Body of pancreas (tissue), 4 donors: Measurements from ENCODE around the gene PRC1. TPM values are rescaled to one million over a fixed set of nuclear protein-coding genes. Genes with fewer than 3 reads are reported as not detected.

ENCODE experiments used
- ATAC-seq: fragments of 150-250 bp; one replicate; pipeline ENCODE4 v1.9.1; 2016
- DNase-seq, 4 donors: peaks; one replicate each; pipeline ENCODE4 v3.0.0-alpha.2; 2019
- H3K27ac ChIP-seq, 4 donors: fragments of 200-600 bp; sonication (generic); 1 replicate in 3 of 4; 2 replicates in 1 of 4; pipeline versions ENCODE4 v1.5.1 to v1.6.1; 2016 to 2019; ENCODE audit warnings: mild to moderate bottlenecking in 1 of 4, mixed read lengths in 1 of 4, moderate library complexity in 1 of 4
- H3K27me3 ChIP-seq, 2 donors: fragments of 200-600 bp; sonication (generic); one replicate each; pipeline ENCODE4 v1.6.0; 2016; ENCODE audit warnings: mild to moderate bottlenecking in 1 of 2
- H3K36me3 ChIP-seq, 2 donors: fragments of 200-600 bp; sonication (generic); replicated peaks in 1 of 2; 2 replicates each; pipeline ENCODE4 v1.5.1; 2016; ENCODE audit warnings: low read depth in 2 of 2; ENCODE audit not compliant: insufficient read depth in 1 of 2
- H3K4me1 ChIP-seq: fragments of 200-600 bp; sonication (generic); one replicate; pipeline ENCODE4 v1.6.0; 2016
- H3K4me3 ChIP-seq, 2 donors: fragments of 200-600 bp; sonication (generic); 1 replicate in 1 of 2; 2 replicates in 1 of 2; pipeline ENCODE4 v1.5.1; 2016 to 2019
- H3K9me3 ChIP-seq, 3 donors: fragments of 200-600 bp; sonication (generic); 1 replicate in 2 of 3; 2 replicates in 1 of 3; pipeline ENCODE4 v1.5.1; 2016
- POLR2A ChIP-seq, 3 donors: fragments of 450-650 bp; IDR thresholded peaks; one replicate each; pipeline ENCODE4 v1.6.1; 2016; ENCODE audit warnings: antibody characterized with exemption in 3 of 3, mild to moderate bottlenecking in 2 of 3
- WGBS, 2 donors: methylation state at CpG; one replicate each; pipeline ENCODE4 v1.1.5; 2017; 5-methylcytosine and 5-hydroxymethylcytosine counted together
- intact Hi-C: fragments of 100-400 bp; cut with DNase I; formaldehyde crosslinking; loops from one replicate; pipeline ENCODE4 v1.15.1; 2023
- total RNA-seq, 2 donors: library from RNA; depleted of rRNA; stranded (reverse); fragments of >200 nt; gene quantifications; one replicate each; pipeline ENCODE4 v1.1.0, GENCODE V29; 2016
- TF ChIP-seq, protein P1 (sequence below), 7 experiments: fragments of 450-650 bp in 4 of 7; fragments of 200-600 bp in 3 of 7; sonication (generic) in 3 of 7; IDR thresholded peaks; one replicate each; pipeline ENCODE4 v1.5.1; 2016 to 2019; ENCODE audit warnings: antibody characterized with exemption in 7 of 7

PRC1 gene, protein sequence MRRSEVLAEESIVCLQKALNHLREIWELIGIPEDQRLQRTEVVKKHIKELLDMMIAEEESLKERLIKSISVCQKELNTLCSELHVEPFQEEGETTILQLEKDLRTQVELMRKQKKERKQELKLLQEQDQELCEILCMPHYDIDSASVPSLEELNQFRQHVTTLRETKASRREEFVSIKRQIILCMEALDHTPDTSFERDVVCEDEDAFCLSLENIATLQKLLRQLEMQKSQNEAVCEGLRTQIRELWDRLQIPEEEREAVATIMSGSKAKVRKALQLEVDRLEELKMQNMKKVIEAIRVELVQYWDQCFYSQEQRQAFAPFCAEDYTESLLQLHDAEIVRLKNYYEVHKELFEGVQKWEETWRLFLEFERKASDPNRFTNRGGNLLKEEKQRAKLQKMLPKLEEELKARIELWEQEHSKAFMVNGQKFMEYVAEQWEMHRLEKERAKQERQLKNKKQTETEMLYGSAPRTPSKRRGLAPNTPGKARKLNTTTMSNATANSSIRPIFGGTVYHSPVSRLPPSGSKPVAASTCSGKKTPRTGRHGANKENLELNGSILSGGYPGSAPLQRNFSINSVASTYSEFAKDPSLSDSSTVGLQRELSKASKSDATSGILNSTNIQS
- total RNA-seq: 10 to 100 TPM in 1 of 2 donors, 1 to 10 TPM in 1; 9.1 to 11.5 TPM

DNA sequence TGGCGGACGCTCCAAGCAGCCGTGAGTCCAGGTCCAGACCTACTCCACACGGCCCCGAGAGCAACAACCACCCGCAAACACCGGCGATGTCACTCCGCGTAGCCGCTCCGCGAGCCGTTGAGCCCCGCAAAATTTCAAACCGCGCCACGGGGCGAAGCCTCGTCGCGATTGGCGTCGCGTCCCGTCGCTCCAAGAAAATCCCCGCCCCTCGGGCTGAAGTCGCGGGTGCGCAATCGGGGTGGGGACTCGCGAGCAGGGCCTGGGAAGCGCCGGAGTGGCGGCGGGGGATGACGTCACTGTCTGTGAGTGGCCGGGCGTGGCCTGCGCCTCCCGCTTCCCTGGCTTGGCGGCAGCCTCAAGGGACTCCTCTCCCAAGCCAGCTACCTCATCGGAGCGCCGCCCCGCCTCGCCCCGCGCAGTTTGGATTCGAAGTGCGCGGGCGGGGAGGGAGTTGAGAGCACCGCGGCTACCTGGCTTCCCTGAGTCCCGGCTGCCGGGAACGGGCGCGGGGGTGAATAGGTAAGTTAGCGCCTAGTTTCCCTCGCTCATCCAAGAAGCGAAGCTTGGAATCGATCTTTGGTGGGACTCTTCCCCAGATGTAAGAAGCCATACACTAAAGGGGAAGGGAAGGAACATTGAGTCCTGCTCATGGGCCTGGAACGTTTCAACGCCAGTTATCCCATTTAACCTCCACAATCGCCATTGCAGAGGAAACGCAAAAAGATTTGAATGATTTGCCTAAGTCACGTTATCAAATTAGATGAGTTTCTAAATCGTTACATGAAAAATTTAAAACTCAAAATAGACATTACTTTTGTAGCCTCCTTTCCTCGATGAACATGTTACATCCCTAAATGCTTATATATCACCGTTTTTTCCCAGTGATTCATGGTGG is at the start of gene PRC1:
Gene PRC1, minus strand, starts transcription at position 119 of the 895 bp plus-strand sequence. Its CDS starts 118 bp downstream, at position 1.
- DNase-seq (peak; percentile 98 to 99 (median 99)), ATAC-seq (peak; percentile 99)
- peaks cover 17% of the 10 kb centered on the region for H3K4me1 ChIP-seq
- intact Hi-C loops: no loop called here
- H3K27me3 ChIP-seq: no peaks in the 10 kb centered on the region
- H3K36me3 ChIP-seq: peaks cover 0 to 4% of the 10 kb centered on the region in 2 donors
- peak within 1 kb of the TSS; percentile 35 to 41 for H3K4me3 ChIP-seq
- H3K27ac ChIP-seq: peak within 1 kb of the TSS; percentile 70 to 91 (median 86)
- 0% methylated on average over 35 to 71 of the region's 75 CpGs for WGBS, 2 donors
- H3K9me3 ChIP-seq: no peaks in the 10 kb centered on the region
- TF ChIP-seq, protein P1, sequence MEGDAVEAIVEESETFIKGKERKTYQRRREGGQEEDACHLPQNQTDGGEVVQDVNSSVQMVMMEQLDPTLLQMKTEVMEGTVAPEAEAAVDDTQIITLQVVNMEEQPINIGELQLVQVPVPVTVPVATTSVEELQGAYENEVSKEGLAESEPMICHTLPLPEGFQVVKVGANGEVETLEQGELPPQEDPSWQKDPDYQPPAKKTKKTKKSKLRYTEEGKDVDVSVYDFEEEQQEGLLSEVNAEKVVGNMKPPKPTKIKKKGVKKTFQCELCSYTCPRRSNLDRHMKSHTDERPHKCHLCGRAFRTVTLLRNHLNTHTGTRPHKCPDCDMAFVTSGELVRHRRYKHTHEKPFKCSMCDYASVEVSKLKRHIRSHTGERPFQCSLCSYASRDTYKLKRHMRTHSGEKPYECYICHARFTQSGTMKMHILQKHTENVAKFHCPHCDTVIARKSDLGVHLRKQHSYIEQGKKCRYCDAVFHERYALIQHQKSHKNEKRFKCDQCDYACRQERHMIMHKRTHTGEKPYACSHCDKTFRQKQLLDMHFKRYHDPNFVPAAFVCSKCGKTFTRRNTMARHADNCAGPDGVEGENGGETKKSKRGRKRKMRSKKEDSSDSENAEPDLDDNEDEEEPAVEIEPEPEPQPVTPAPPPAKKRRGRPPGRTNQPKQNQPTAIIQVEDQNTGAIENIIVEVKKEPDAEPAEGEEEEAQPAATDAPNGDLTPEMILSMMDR (IDR thresholded peaks at IDR 0.05): peak in 1 of 7 experiments; percentile 25
- peak; percentile 78 to 89 (median 80) for TF ChIP-seq POLR2A (IDR thresholded peaks at IDR 0.05)

GRCh38 chr15:91043202-91043874 is 49.0 kb upstream of the PRC1 start:
- ATAC-seq (no peak), DNase-seq (no peak)
- Histone ChIP-seq H3K9me3 (no peaks in the 10 kb centered on the region), H3K4me1 (no peaks in the 10 kb centered on the region), H3K27ac (no peak overlapping the region), H3K4me3 (no peak overlapping the region), H3K36me3 (no peaks in the 10 kb centered on the region), H3K27me3 (no peaks in the 10 kb centered on the region)
- intact Hi-C loops: loop anchor here (5.0 kb wide), 1 partner anchor 91 kb away; the partner anchor contains the start of gene RCCD1
- WGBS, 2 donors: 86% methylated on average over 9 to 11 of the region's 11 CpGs
- TF ChIP-seq, protein P1 (IDR thresholded peaks at IDR 0.05): no peak
- TF ChIP-seq POLR2A (IDR thresholded peaks at IDR 0.05): no peak

DNA sequence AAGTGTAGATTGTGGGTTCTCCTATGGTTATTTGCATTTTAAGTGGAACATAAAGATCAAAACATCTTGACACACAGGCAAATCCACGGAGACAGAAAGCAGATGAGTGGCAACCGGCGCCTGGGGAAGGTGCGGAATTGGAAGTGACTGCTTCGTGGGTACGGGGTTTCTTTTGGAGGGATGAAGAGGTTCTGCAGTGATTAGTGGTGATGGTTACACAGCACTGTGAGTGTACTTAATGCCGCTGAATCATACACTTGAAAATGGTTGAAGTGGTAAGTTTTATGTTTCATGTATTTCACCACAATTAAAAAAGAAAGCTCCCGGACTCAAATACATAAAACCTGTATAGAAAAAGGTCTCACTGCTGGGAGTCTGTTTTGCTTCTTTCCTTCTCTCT is 46.5 kb upstream of the PRC1 start:
- TF ChIP-seq, protein P1 (IDR thresholded peaks at IDR 0.05): no peak
- TF ChIP-seq POLR2A (IDR thresholded peaks at IDR 0.05): no peak
- ATAC-seq: no peak
- intact Hi-C loops: loop anchor here (5.0 kb wide), 1 partner anchor 89 kb away; the partner anchor contains the start of gene RCCD1
- no peaks in the 10 kb centered on the region for H3K27me3 ChIP-seq
- WGBS, 2 donors: 70 to 75% methylated on average over 8 of the region's 8 CpGs
- H3K36me3 ChIP-seq: no peaks in the 10 kb centered on the region
- no peaks in the 10 kb centered on the region for H3K4me1 ChIP-seq
- no peaks in the 10 kb centered on the region for H3K9me3 ChIP-seq
- no peak overlapping the region for H3K27ac ChIP-seq
- no peak overlapping the region for H3K4me3 ChIP-seq
- DNase-seq: no peak

- H3K9me3 ChIP-seq: no peaks in the 10 kb centered on the region
- DNase-seq (no peak), ATAC-seq (no peak)
- H3K4me3 ChIP-seq: no peak overlapping the region
- intact Hi-C loops: loop anchor here (5.0 kb wide), 2 partner anchors 78 to 88 kb away; partner anchors contain the start of gene RCCD1
- H3K27me3 ChIP-seq: no peaks in the 10 kb centered on the region
- H3K27ac ChIP-seq: no peak overlapping the region
- H3K4me1 ChIP-seq: no peaks in the 10 kb centered on the region
- H3K36me3 ChIP-seq: no peaks in the 10 kb centered on the region
- TF ChIP-seq, protein P1 (IDR thresholded peaks at IDR 0.05): no peak
- TF ChIP-seq POLR2A (IDR thresholded peaks at IDR 0.05): no peak
- 69 to 75% methylated on average over 2 of the region's 3 CpGs for WGBS, 2 donors
These were observed 45.7 kb upstream of the PRC1 start for GRCh38 chr15:91039996-91040395.
